Measurements from ENCODE around the gene TUT4.

TUT4 gene

GRCh38 chr1:52550447-52550846, 2.4 kb downstream of the TUT4 start:
- H3K4me3 ChIP-seq (ENCODE audit: low read length): no peak overlapping the region
- no peak for TF ChIP-seq CTCF (conservative IDR thresholded peaks at IDR 0.05; ENCODE audit: low read depth, low read length)
- no peak for DNase-seq (ENCODE audit: low read depth)

- DNase-seq (ENCODE audit: low read depth): no peak
- H3K4me3 ChIP-seq (ENCODE audit: low read length): no peak overlapping the region
- no peak for TF ChIP-seq CTCF (conservative IDR thresholded peaks at IDR 0.05; ENCODE audit: low read depth, low read length)
Observed at GRCh38 chr1:52549267-52549666, 3.6 kb downstream of the TUT4 start.

GRCh38 chr1:52546852-52547251, 6.0 kb downstream of the TUT4 start:
- no peak for TF ChIP-seq CTCF (conservative IDR thresholded peaks at IDR 0.05; ENCODE audit: low read depth, low read length)
- no peak overlapping the region for H3K4me3 ChIP-seq (ENCODE audit: low read length)
- no peak for DNase-seq (ENCODE audit: low read depth)

GRCh38 chr1:52544665-52545525, 8.0 kb downstream of the TUT4 start:
- no peak for DNase-seq (ENCODE audit: low read depth)
- H3K4me3 ChIP-seq (ENCODE audit: low read length): no peak overlapping the region
- TF ChIP-seq CTCF (conservative IDR thresholded peaks at IDR 0.05; ENCODE audit: low read depth, low read length): no peak

GRCh38 chr1:52542085-52542688, 10.7 kb downstream of the TUT4 start:
- DNase-seq (ENCODE audit: low read depth): no peak
- no peak overlapping the region for H3K4me3 ChIP-seq (ENCODE audit: low read length)
- no peak for TF ChIP-seq CTCF (conservative IDR thresholded peaks at IDR 0.05; ENCODE audit: low read depth, low read length)

GRCh38 chr1:52534928-52535764, 17.7 kb downstream of the TUT4 start:
- H3K4me3 ChIP-seq (ENCODE audit: low read length): no peak overlapping the region
- DNase-seq (ENCODE audit: low read depth): no peak
- TF ChIP-seq CTCF (conservative IDR thresholded peaks at IDR 0.05; ENCODE audit: low read depth, low read length): no peak

Measured in retinal pigment epithelial cell (primary cell).